ENCODE data around the gene ORC1.
"Not testable (repeated sequence)": the region's sequence is repeated elsewhere in the genome, so short reads cannot be mapped to it uniquely, and the experiment has no call there.

ORC1 gene

GRCh38 chr1:52399629-52400028 lies 4.6 kb downstream of the ORC1 start:
- TF ChIP-seq CTCF (conservative IDR thresholded peaks at IDR 0.05), result no peak
- TF ChIP-seq ZFX (IDR thresholded peaks at IDR 0.05), result no peak
- H3K27ac ChIP-seq, result no peak overlapping the region

- TF ChIP-seq CTCF (conservative IDR thresholded peaks at IDR 0.05) (no peak), ZFX (IDR thresholded peaks at IDR 0.05) (no peak)
- H3K27ac ChIP-seq, result no peak overlapping the region
Measured at GRCh38 chr1:52393174-52393573, 11.0 kb downstream of the ORC1 start.

GRCh38 chr1:52386458-52386857 lies 17.8 kb downstream of the ORC1 start:
- TF ChIP-seq ZFX (IDR thresholded peaks at IDR 0.05), result no peak
- TF ChIP-seq CTCF (conservative IDR thresholded peaks at IDR 0.05), result no peak
- H3K27ac ChIP-seq, result no peak overlapping the region

- H3K27ac ChIP-seq, result no peak overlapping the region
- TF ChIP-seq CTCF (conservative IDR thresholded peaks at IDR 0.05) (no peak), ZFX (IDR thresholded peaks at IDR 0.05) (no peak)
Measured at GRCh38 chr1:52385376-52385775, 18.8 kb downstream of the ORC1 start.

GRCh38 chr1:52369851-52370250 lies 34.4 kb downstream of the ORC1 start:
- not testable (repeated sequence) for H3K27ac ChIP-seq

GRCh38 chr1:52368383-52369172 lies 35.6 kb downstream of the ORC1 start:
- peak overlapping the region; percentile 64 for H3K27ac ChIP-seq
- TF ChIP-seq ZFX (IDR thresholded peaks at IDR 0.05) (peak; percentile 17; the same call in 1 of the 2 replicates), CTCF (conservative IDR thresholded peaks at IDR 0.05) (peak; percentile 50)

- no peak for TF ChIP-seq ZFX (IDR thresholded peaks at IDR 0.05)
- TF ChIP-seq CTCF (conservative IDR thresholded peaks at IDR 0.05), result no peak
- peak overlapping the region; percentile 89; the same call in 1 of the 2 replicates for H3K27ac ChIP-seq
Measured at GRCh38 chr1:52367272-52367671, 37.0 kb downstream of the ORC1 start.

GRCh38 chr1:52366517-52366827 lies 37.8 kb downstream of the ORC1 start:
- TF ChIP-seq ZFX (IDR thresholded peaks at IDR 0.05) (no peak), CTCF (conservative IDR thresholded peaks at IDR 0.05) (no peak)
- peak overlapping the region; percentile 89 for H3K27ac ChIP-seq
